GM20431 (cell line): ENCODE measurements around the gene RPL22.
"Not testable (repeated sequence)": the region's sequence is repeated elsewhere in the genome, so short reads cannot be mapped to it uniquely, and the experiment has no call there.

Experiments used
- in situ Hi-C: fragments of 300-500 bp; cut with MseI, MboI; formaldehyde crosslinking; loops from one replicate; pipeline ENCODE4 v1.15.0; 2020; ENCODE audit warnings: low sequenced_read_pairs; ENCODE audit not compliant: unreplicated experiment

The RPL22 gene

DNA sequence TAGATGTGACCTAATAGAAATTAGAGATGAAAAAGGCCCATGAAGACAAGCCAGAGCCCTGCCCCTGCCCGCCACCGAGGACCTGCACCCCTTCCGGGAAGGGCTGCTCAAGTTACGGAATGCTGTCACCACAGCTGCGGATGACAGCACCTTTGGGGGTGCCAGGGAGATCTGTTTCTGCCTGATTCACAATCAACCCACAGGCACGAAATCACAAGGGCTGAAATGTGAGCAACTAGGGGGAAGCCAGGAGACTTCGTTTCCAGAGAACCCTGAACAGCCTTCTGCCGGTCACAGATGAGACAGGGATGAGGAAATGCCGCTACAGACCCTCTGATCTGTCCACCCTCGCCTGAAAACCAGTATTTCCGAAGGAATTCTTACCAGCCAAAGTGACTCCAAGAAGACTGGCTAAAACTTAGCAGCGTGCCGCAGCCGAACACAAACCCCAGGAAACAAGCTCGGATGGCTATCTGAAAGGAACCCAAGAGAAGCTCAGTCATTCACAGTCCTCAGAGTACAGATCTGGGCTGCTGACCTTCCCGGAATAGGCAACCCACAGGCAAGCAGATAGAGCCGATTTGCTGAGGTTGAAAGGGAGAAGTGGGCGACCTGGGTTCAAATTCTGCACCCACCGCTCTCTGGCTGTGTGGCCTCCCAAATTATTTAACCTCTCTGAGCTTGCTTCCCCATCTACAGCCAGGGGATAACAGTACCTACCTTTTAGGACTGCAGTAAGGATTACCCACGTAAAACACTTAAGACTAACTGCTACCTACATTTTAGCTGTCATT lies 35.3 kb upstream of the RPL22 start:
- in situ Hi-C loops: no loop called here

- in situ Hi-C loops: no loop called here
These were observed 34.0 kb upstream of the RPL22 start for GRCh38 chr1:6233376-6233775.

- in situ Hi-C loops: no loop called here
These were observed 26.3 kb upstream of the RPL22 start for GRCh38 chr1:6225651-6226050.

DNA sequence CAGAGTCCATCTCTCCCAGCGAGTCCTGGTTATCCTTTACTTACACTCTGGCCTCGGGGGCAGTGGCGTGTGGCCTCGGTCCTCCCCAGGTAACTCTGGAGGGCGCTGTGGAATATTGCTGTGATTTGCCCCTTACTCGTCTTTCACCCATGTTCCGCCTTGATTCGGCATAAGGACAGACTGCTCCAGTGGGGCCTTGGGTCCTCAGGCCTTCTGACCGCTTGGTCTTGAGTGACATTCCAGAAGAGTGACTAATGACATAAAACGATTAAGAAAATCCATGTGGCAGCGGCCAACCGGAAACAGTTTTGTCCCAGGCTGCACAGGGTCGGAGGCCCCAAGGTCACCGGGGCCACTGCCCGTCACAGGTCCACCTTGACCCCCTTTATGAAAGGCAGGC lies 25.3 kb upstream of the RPL22 start:
- in situ Hi-C loops: no loop called here

GRCh38 chr1:6223617-6224016 lies 24.2 kb upstream of the RPL22 start:
- in situ Hi-C loops: no loop called here

DNA sequence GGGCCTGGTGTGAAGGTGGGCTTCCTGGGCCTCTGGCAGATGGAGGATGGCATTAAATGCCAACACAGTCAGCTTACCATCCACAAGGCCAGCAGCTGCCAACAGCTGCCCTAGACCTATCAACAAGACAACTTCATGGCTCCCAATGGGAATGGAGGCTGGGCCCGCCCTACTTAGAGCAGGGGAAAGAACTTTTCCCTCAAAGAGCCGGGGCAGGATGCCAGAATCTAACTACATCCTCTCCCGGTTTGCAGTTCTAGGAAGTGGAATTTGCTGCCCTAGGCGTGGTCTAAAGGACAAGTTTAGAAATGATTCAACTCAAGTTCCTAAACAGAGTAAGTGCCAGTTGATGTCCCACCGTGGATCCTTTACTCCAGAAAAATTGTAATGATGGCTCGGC lies 23.2 kb upstream of the RPL22 start:
- in situ Hi-C loops: no loop called here

- in situ Hi-C loops: no loop called here
These were observed 21.9 kb upstream of the RPL22 start for GRCh38 chr1:6221210-6221784.

DNA sequence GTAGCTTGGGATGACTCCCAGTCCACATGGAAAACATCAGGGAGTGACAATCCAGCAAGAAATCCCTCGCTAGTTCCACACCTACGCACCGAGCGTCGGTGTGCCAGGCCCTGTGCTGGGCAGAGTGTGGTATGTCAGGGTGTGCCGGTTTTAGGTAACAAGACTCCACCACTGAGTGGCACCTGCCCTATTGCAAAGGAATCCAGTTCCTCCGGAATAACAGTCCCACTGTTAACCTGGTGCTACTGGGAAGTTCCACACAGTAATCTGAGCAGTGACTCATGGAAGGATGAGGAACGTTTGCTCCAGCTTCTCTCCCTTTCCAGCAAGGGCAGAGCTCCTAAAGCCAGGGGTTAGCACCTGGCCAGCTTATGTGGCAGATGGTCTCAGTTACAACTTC lies 20.8 kb upstream of the RPL22 start:
- in situ Hi-C loops: no loop called here

DNA sequence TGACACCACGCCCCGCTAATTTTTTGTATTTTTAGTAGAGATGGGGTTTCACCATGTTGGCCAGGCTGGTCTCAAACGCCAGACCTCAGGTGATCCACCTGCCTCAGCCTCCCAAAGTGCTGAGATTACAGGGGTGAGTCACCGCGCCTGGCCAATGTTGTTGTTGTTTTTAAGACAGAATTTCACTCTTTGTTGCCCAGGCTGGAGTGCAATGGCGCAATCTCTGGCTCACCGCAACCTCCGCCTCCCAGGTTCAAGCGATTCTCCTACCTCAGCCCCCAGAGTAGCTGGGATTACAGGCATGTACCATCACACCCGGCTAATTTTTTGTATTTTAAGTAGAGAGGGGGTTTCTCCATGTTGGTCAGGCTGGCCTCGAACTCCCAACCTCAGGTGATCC lies 20.2 kb upstream of the RPL22 start:
- in situ Hi-C loops: not testable (repeated sequence)

GRCh38 chr1:6218375-6219164 lies 19.2 kb upstream of the RPL22 start:
- in situ Hi-C loops: no loop called here

DNA sequence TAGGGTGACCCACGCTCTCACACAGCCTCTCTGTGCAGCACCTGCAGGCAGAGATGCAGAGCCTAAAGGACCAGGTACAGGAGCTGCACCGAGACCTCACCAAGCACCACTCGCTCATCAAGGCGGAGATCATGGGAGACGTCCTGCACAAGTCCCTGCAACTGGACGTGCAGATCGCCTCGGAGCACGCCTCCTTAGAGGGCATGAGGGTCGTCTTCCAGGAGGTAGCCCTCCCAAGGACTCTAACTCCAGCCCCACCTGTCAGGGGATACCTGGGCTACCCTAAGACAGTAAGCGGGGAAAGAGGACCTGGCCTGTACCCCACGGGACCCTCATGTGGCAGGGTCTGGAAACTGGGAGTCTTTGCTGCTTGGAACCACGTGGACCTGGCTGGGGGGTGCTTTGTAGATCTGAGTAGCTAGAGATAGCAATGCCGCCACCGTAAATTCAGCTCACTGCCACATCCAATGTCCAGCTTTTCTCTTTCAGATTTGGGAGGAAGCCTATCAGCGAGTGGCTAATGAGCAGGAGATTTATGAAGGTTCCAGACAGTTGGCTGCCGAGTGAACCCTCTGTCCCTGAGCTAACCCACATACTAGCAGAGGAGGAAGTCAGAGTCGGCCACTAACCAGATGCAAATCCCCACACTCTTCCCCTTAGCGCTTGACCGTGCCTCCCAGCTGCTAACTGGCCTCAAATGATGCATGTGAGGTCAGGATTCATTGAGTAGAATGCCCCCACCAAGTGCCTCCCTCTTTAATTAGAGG lies 13.0 kb upstream of the RPL22 start:
- in situ Hi-C loops: no loop called here

GRCh38 chr1:6211731-6212130 lies 12.3 kb upstream of the RPL22 start:
- in situ Hi-C loops: no loop called here

DNA sequence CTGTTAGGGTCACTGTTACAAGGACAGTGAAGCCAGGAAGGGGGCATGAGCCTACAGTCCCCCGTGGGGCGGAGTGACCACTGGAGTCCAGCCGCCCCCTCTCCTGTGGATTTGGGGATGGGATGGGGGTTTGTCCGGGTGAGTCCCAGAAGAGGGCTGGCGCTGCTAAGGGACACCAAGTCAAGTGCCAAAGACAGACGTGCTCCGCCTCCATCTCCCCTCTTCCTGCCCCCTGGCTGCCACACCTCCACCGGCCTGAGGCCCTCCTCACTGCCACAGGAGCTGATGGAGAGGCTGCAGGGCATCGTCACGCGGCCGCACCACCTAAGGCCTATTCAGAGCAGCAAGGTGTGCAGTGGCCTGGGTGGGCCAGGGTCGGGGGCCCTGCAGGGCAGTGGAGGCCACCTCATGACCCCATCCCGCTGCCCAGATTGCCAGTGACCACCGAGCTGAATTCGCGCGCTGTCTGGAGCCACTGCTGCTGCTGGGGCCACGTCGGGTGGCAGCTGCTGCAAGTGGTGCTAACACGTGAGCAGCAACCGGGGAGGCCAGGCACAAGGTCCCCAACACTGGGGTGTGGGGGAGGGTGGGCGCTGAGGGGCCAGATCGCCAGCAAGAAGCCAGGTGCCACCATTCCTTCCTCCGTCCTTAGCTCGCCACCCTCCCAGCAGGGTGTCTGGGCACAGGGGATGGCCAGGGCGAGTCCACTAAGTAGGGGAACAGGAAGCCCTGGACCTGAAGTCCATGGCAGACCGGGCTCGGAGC lies 11.4 kb upstream of the RPL22 start:
- in situ Hi-C loops: no loop called here

- in situ Hi-C loops: no loop called here
These were observed 10.5 kb upstream of the RPL22 start for GRCh38 chr1:6209661-6210580.

- in situ Hi-C loops: no loop called here
These were observed 9.6 kb upstream of the RPL22 start for GRCh38 chr1:6208723-6209660.

DNA sequence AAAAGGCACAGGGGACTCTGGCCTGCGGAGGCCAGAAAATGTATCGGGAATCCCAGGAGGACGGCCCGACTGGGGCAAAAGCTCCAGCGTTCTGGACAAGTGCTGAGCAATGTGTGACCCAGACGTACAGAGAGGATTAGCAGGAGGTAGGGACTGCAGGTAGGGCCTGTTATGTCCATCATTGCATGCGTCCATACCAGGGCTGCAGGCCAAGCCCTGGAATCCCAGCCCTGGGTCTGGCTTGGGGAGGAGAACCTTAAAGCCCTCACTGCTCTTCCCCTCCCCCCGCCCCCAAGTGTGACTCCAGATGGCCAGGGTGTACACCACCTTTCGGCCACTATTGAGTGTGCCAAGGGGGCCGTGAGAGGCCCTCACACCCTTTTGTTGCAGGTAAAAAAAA lies 8.5 kb upstream of the RPL22 start:
- in situ Hi-C loops: no loop called here

GRCh38 chr1:6207075-6207885 lies 7.9 kb upstream of the RPL22 start:
- in situ Hi-C loops: no loop called here
